CD14-positive monocyte (primary cell): ENCODE data around the gene TEX30. TPM values are rescaled to one million over a fixed set of nuclear protein-coding genes. Genes with fewer than 3 reads are reported as not detected.

Source experiments
- DNase-seq, 3 donors: peaks; one replicate each; pipeline ENCODE4 v3.0.0-alpha.2; 2011 to 2022
- H2AFZ ChIP-seq: 2 replicates; pipeline ENCODE4 v1.6.0; 2012; ENCODE audit warnings: mild to moderate bottlenecking, low read depth, low read length, inconsistent platforms; ENCODE audit not compliant: insufficient read depth, poor library complexity, severe bottlenecking
- H3K27ac ChIP-seq, 2 donors: 1 replicate in 1 of 2; 2 replicates in 1 of 2; pipeline ENCODE4 v1.5.1; 2012 to 2013; ENCODE audit warnings: low read length in 2 of 2, control low read depth in 1 of 2, inconsistent platforms in 1 of 2, low read depth in 1 of 2, mild to moderate bottlenecking in 1 of 2
- H3K27me3 ChIP-seq, 2 donors: one replicate each; pipeline versions ENCODE4 v1.6.0 to v1.6.1; 2011 to 2013; ENCODE audit warnings: low read length in 2 of 2; ENCODE audit not compliant: control insufficient read depth in 2 of 2, insufficient read depth in 2 of 2
- H3K36me3 ChIP-seq, 2 donors: replicated peaks in 1 of 2; 1 replicate in 1 of 2; 2 replicates in 1 of 2; pipeline versions ENCODE4 v1.5.1 to v1.6.1; 2012 to 2013; ENCODE audit warnings: low read length in 2 of 2, control low read depth in 1 of 2, inconsistent platforms in 1 of 2, mild to moderate bottlenecking in 1 of 2; ENCODE audit not compliant: insufficient read depth in 2 of 2, control insufficient read depth in 1 of 2
- H3K4me1 ChIP-seq, 2 donors: 1 replicate in 1 of 2; 2 replicates in 1 of 2; pipeline versions ENCODE4 v1.5.1 to v1.6.1; 2012 to 2013; ENCODE audit warnings: low read length in 2 of 2, control low read depth in 1 of 2, inconsistent platforms in 1 of 2, mild to moderate bottlenecking in 1 of 2, moderate library complexity in 1 of 2; ENCODE audit not compliant: insufficient read depth in 2 of 2, control insufficient read depth in 1 of 2
- H3K4me2 ChIP-seq: replicated peaks from 2 replicates; pipeline ENCODE3; 2012; ENCODE audit warnings: low read length, moderate library complexity, mild to moderate bottlenecking; ENCODE audit not compliant: poor library complexity, severe bottlenecking; ENCODE audit errors: extremely low read depth
- H3K4me3 ChIP-seq, 3 experiments: fragments of 200-600 bp in 1 of 3; sonication (generic) in 1 of 3; replicated peaks in 1 of 3; 1 replicate in 2 of 3; 2 replicates in 1 of 3; pipeline ENCODE4 v1.5.1; 2011 to 2013; ENCODE audit warnings: low read length in 3 of 3, mild to moderate bottlenecking in 3 of 3, control low read depth in 2 of 3, low read depth in 2 of 3, inconsistent platforms in 1 of 3, moderate library complexity in 1 of 3
- H3K79me2 ChIP-seq: 2 replicates; pipeline ENCODE4 v1.6.0; 2012; ENCODE audit warnings: mild to moderate bottlenecking, control low read depth, inconsistent platforms, low read length, moderate library complexity; ENCODE audit not compliant: insufficient read depth
- H3K9ac ChIP-seq: 2 replicates; pipeline ENCODE4 v1.6.0; 2017; ENCODE audit warnings: low read length, mild to moderate bottlenecking; ENCODE audit not compliant: insufficient read depth, poor library complexity, severe bottlenecking
- H3K9me3 ChIP-seq, 2 donors: replicated peaks in 1 of 2; 1 replicate in 1 of 2; 2 replicates in 1 of 2; pipeline versions ENCODE4 v1.5.1 to v1.6.1; 2012 to 2013; ENCODE audit warnings: low read length in 2 of 2, control low read depth in 1 of 2; ENCODE audit not compliant: control insufficient read depth in 1 of 2, insufficient read depth in 1 of 2
- H4K20me1 ChIP-seq: 2 replicates; pipeline ENCODE4 v1.6.0; 2012; ENCODE audit warnings: mild to moderate bottlenecking, low read length, control low read depth, moderate library complexity; ENCODE audit not compliant: insufficient read depth
- H3K27ac Mint-ChIP-seq, 7 donors: one replicate each; pipeline ENCODE4 v1.8.0; 2020; ENCODE audit warnings: mild to moderate bottlenecking in 7 of 7, mixed read lengths in 7 of 7, moderate library complexity in 6 of 7, inconsistent platforms in 2 of 7
- H3K27me3 Mint-ChIP-seq, 3 donors: one replicate each; pipeline ENCODE4 v1.8.0; 2021 to 2022; ENCODE audit warnings: low read depth in 3 of 3, mild to moderate bottlenecking in 3 of 3, mixed read lengths in 3 of 3, moderate library complexity in 3 of 3, inconsistent platforms in 1 of 3
- H3K36me3 Mint-ChIP-seq, 2 donors: one replicate each; pipeline ENCODE4 v1.8.0; 2020; ENCODE audit warnings: mixed read lengths in 2 of 2, inconsistent platforms in 1 of 2, mild to moderate bottlenecking in 1 of 2
- H3K4me1 Mint-ChIP-seq: one replicate; pipeline ENCODE4 v1.8.0; 2020; ENCODE audit warnings: mild to moderate bottlenecking, mixed read lengths
- H3K4me3 Mint-ChIP-seq, 2 donors: one replicate each; pipeline ENCODE4 v1.8.0; 2020; ENCODE audit warnings: mild to moderate bottlenecking in 2 of 2, mixed read lengths in 2 of 2, moderate library complexity in 1 of 2
- H3K9me3 Mint-ChIP-seq, 7 donors: one replicate each; pipeline ENCODE4 v1.8.0; 2020 to 2022; ENCODE audit warnings: mixed read lengths in 7 of 7, mild to moderate bottlenecking in 6 of 7, moderate library complexity in 6 of 7, inconsistent platforms in 2 of 7
- CTCF ChIP-seq: fragments of 200-600 bp; IDR thresholded peaks from one replicate; pipeline ENCODE4 v1.8.0; 2022; ENCODE audit warnings: antibody characterized with exemption, mild to moderate bottlenecking
- WGBS: methylation state at CpG from one replicate; pipeline ENCODE4 v1.1.5; 2013; ENCODE audit warnings: missing lambda C conversion rate; ENCODE audit not compliant: insufficient coverage; 5-methylcytosine and 5-hydroxymethylcytosine counted together
- intact Hi-C, 2 donors: fragments of 100-400 bp; cut with micrococcal nuclease; formaldehyde crosslinking; loops; one replicate each; pipeline versions ENCODE4 v1.15.0 to v1.15.1; 2023
- polyA plus RNA-seq, 3 donors: library from polyadenylated mRNA; depleted of rRNA in 1 of 3; unstranded in 2 of 3; stranded (reverse) in 1 of 3; fragments of 300-500 nt in 2 of 3; fragments of >200 nt in 1 of 3; fragmentation: Illumina TruSeq in 2 of 3; gene quantifications; 1 replicate in 2 of 3; 2 replicates in 1 of 3; pipeline ENCODE4 v1.2.3, GENCODE V29; 2012 to 2021

TEX30 gene
- polyA plus RNA-seq, 3 donors, result 2.7 to 11.3 (median 10.9) TPM

GRCh38 chr13:102758842-102759241 lies 14.7 kb downstream of the TEX30 start:
- H3K27ac Mint-ChIP-seq, result no peak overlapping the region
- H4K20me1 ChIP-seq, result no peaks in the 10 kb centered on the region
- no peak for TF ChIP-seq CTCF
- H3K4me2 ChIP-seq, result no peak overlapping the region
- peaks cover 0 to 1% (median 0%) of the 10 kb centered on the region in 3 donors for H3K27me3 Mint-ChIP-seq
- H3K9ac ChIP-seq, result no peak overlapping the region
- DNase-seq, result no peak
- H3K36me3 Mint-ChIP-seq, result no peaks in the 10 kb centered on the region
- no peaks in the 10 kb centered on the region for H3K4me1 ChIP-seq
- H3K36me3 ChIP-seq, result no peaks in the 10 kb centered on the region
- no peaks in the 10 kb centered on the region for H3K4me1 Mint-ChIP-seq
- WGBS, result no CpG with 5 or more reads among the region's 2 CpGs
- no peak overlapping the region for H2AFZ ChIP-seq
- no peak overlapping the region for H3K27ac ChIP-seq
- H3K4me3 Mint-ChIP-seq, result no peak overlapping the region
- no peak overlapping the region for H3K4me3 ChIP-seq
- H3K27me3 ChIP-seq, result no peaks in the 10 kb centered on the region
- no peaks in the 10 kb centered on the region for H3K9me3 ChIP-seq
- H3K79me2 ChIP-seq, result no peaks in the 10 kb centered on the region
- intact Hi-C loops, result no loop called here
- H3K9me3 Mint-ChIP-seq, result no peaks in the 10 kb centered on the region

GRCh38 chr13:102757006-102757405 lies 16.6 kb downstream of the TEX30 start:
- Mint-ChIP-seq H3K9me3 (peaks cover 0 to 3% (median 2%) of the 10 kb centered on the region in 7 donors), H3K4me3 (no peak overlapping the region), H3K27ac (no peak overlapping the region), H3K27me3 (peaks cover 0 to 3% (median 0%) of the 10 kb centered on the region in 3 donors), H3K36me3 (no peaks in the 10 kb centered on the region), H3K4me1 (no peaks in the 10 kb centered on the region)
- no peaks in the 10 kb centered on the region for H4K20me1 ChIP-seq
- H3K27me3 ChIP-seq, result no peaks in the 10 kb centered on the region
- WGBS, result no CpG with 5 or more reads among the region's 1 CpG
- H3K36me3 ChIP-seq, result no peaks in the 10 kb centered on the region
- no peak for TF ChIP-seq CTCF
- H3K4me2 ChIP-seq, result no peak overlapping the region
- H3K4me3 ChIP-seq, result no peak overlapping the region
- DNase-seq, result no peak
- no peak overlapping the region for H3K9ac ChIP-seq
- no peaks in the 10 kb centered on the region for H3K4me1 ChIP-seq
- H3K27ac ChIP-seq, result no peak overlapping the region
- no peak overlapping the region for H2AFZ ChIP-seq
- intact Hi-C loops, result no loop called here
- H3K9me3 ChIP-seq, result no peaks in the 10 kb centered on the region
- H3K79me2 ChIP-seq, result no peaks in the 10 kb centered on the region
